MV-4-11 (cell line): ENCODE measurements around the gene RMND5A.
"Not testable (repeated sequence)": the region's sequence is repeated elsewhere in the genome, so short reads cannot be mapped to it uniquely, and the experiment has no call there.

Source experiments
- DNase-seq: peaks from one replicate; lab custom pipeline; 2025; lab: John Stamatoyannopoulos, UW

RMND5A gene

DNA sequence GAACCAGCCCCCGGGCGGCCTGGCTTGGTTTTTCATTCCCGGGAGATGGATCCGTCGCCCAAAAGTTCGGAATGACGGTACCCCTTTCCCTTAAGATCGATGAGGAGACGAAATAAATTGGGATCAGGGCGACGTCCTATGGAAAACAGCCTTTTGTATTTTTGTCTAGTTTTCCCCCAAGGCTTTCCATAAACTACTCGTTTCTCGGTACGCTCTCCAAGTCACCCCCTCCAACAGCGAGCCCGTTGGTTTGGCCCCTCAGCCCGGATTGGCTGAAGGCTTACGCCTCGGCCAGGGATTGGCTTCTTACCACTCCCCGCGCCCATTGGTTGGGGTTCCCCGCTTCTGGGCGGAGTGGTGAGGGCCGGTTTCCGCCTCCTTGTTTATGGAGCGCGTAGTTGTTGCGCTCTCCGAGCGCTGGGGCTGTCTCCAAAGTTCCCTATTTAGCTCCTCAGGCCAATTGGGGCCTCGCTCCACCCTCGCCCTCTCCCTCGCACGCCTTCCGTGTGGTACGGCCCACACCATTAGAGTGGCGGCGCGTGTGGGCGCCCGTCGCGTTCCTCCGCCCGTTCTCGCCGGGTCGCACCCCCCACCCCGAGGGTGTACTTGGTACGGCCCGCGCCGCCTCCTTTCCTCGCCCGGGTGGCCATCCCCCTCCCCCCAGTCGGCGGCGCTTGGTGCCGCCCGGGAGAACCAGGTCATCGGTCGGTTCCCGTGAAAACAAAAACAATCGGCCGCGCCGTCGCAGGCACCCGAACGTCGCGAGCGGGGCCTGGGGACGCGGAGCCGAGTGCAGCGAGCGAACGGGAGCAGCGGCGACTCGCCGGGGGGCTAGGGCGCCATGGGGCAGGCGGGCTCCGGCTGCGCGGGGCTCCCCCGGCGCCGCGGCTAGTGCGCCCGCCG is at the start of gene RMND5A:
Gene RMND5A, plus strand, starts transcription at position 655 of the 903 bp plus-strand sequence. CDS start 377 bp downstream, outside the sequence.
- not testable (repeated sequence) for DNase-seq

DNA sequence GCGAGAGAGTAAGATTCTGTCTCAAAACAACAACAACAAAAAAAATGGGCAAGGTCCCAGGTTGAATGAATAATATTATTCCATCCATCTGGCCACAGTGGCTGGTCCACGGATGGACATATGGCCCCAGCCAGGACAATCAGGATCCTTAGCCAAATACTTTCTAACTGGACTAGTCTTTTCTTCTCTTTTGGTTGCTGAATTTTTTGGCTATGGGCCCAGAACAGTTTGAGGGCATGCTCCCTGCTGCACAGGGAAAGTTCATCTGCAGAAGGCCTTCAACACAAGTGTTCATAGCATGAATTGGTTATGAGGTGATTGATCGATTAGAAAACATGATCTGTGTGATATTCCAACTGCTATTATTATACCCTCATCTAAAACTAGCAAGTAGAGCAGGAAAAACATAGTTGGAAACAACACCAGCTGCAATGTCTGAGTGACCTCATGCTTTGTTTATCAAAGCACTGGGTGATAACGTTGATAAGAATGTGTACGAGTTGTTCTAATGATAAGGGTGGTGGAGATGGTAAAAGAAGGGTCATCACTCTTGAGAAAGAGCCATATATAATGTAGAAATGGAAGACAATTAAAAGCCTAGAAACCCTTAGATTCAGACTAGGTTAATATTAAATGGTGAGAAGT is 48.6 kb upstream of the RMND5A start:
- DNase-seq = no peak

DNA sequence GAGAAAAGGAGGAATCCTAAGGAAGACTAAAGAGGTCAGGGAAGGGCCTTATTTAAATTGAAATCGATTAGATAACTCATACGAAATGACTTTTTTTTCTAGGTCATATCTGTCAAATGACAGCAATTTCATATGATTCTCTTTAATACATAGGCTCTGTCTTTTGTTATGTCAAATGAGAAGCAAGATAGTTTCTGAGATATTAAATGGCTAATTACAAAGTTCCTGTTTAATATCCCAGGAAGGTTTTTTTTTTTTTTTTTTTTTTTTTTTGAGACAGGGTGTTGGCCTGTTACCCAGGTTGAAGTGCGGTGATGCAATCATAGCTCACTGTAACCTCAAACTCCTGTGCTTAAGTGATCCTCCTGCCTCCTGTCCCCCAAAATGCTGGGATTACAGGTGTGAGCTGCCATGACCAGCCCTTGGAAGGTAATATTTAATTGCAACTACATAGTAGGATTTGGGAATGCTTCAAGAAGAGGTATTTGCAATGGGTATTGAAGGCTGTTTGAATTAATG is 48.0 kb upstream of the RMND5A start:
- no peak for DNase-seq

DNA sequence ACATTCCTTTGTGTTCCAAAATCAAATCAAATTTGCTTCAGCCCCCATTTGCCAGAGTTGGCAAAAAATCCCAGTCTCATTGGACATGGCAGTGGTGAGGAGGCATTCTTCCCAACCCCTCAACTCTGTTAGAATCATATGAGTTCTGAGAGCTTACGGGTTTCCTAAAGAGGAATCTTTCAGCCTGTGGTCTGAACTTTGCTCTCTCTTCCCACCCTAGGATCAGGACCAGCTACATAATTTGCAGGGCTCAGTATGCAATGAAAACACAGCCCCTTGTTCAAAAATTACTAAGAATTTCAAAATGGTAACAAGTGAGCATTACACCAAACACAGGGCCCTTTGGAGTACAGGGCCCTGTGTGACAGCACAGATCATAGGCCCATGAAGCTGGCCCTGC is 47.1 kb upstream of the RMND5A start:
- DNase-seq = no peak

GRCh38 chr2:86673986-86674670 is 46.0 kb upstream of the RMND5A start:
- no peak for DNase-seq

DNA sequence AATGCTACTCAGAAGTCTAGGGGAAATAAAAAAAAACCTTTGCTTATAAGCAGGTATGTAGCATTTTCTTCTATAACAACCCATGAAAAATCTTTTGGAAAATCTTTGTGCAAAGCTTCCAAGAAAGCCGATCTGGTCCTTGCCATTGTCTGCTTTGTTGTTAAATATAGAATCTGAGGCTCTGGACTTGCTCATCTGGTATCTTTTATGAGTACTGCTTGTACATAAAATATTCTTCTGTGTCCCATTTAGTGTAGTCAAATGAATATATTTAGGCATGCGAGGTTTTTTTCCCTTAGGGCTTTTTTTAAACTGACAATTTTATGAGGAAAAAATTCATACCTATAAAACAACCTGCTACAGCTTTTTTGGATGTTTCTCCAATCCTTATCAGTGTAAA is 45.0 kb upstream of the RMND5A start:
- no peak for DNase-seq

GRCh38 chr2:86675511-86676015 is 44.5 kb upstream of the RMND5A start:
- no peak for DNase-seq

- no peak for DNase-seq
Observed at GRCh38 chr2:86677816-86678215, 42.3 kb upstream of the RMND5A start.

GRCh38 chr2:86679036-86679435 is 41.1 kb upstream of the RMND5A start:
- DNase-seq = no peak

DNA sequence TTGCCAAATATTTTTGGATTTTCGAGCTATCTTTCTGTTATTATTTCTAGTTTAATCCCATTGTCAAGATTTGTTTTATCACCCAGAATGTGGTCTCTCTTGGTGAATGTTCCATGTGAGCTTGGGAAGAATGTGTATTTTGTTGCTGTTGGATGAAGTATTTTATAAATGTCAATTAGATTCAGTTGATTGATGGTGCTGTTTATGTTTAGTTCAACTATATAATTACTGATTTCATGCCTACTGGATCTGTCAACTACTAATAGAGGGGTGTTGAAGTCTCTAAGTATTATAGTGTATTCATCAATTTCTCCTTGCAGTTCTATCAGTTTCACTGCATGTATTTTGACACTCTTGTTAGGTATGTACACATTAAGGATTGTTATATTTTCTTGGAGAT is 34.7 kb upstream of the RMND5A start:
- DNase-seq = no peak

DNA sequence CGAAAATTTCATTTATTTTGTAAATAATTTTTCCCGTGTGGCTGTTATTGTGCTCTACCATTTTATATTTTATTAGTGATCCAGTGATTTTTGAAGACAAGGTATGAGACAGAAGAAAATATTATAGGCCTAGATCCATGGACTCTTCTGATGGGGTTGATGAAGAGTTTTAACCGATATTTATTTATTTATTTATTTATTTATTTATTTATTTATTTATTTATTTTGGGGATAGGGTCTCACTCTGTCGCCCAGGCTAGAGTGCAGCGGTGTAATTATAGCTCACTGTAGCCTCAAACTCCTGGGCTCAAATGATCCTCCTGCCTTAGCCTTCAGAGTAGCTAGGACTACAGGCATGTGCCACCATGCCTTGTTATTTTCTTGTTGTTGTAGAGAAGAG is 33.6 kb upstream of the RMND5A start:
- no peak for DNase-seq

GRCh38 chr2:86686905-86687304 is 33.2 kb upstream of the RMND5A start:
- DNase-seq = no peak

- DNase-seq = no peak
Observed at GRCh38 chr2:86695053-86695691, 24.9 kb upstream of the RMND5A start.

DNA sequence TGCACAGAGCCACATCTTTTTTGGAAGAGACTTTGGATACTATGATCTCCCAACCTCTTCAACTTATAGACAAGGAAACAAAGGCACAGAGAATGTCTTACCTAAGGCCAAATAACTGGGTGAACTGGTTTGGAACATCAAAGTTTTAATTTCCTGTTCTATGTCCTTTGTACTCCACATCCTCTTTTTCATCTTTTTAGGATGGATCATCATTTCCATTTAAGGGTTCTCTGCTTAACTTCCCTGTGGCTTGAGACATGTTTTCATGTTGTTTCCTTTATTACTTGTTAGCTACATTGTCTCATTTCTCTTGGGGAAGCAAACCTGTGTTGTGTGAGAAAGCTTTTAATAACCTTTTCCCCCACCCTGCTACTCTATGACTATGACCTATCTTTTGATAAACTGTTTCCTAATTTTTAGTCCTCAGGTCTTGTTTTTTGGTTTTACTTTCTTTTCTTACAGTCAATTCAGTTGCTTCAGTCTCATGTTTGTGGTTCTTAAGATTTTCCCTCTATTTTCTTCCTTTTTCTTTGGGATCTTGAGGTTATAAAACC is 22.5 kb upstream of the RMND5A start:
- peak; percentile 39 for DNase-seq

GRCh38 chr2:86700690-86701089 is 19.4 kb upstream of the RMND5A start:
- DNase-seq = no peak

DNA sequence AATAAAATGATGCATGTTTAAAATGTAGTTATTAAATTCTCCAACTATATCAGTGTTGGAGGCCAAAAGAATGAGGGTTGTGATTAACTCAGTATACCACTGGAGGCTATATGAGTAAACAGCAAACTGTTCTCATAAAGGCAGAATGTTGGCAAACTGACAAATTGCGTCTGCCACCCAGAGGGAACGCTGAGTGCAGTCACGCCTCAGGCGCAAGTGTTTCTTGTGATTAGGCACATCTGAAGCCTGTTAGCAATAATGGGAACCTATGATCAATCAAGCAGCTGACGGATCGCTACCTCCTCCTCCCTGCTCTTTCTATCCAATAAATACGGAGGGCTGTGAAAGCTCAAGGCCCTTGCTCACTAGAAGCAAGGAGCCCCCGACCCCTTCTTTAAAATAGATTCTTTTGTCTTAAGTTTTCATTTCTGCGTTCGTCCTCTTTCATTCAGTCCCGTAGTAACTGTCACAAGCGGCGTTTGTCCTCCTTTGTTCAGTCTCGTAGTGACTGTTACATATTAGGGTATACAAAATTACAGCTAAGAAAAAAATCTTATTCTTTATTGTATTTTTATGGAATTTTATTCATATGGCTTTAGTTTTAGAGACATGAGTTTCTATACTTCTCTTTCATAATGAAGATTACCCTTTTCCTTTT is 16.3 kb upstream of the RMND5A start:
- DNase-seq = no peak

DNA sequence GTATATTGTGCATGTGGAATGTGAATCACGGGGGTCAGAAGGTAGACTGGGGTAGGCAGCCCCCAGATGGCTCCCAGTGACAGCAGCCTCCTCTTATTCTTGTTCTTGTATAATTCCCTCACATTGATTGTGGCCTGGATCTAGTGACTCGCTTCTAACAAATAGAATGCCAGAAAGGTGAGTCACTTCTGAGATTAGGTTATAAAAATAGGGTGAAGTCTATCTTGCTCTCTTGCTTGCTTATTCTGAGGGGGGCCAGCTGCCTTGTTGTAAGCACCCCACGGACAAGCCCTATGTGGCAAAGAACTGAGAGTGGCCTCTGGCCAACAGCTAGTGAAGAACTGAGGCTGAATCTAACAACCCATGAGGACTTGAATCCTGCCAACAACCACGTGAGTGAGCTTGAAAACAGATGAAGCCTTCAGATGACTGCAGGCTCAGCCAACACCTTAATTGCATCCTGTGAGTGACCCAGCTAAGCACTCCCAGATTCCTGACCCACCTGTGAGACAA is 15.6 kb upstream of the RMND5A start:
- no peak for DNase-seq

DNA sequence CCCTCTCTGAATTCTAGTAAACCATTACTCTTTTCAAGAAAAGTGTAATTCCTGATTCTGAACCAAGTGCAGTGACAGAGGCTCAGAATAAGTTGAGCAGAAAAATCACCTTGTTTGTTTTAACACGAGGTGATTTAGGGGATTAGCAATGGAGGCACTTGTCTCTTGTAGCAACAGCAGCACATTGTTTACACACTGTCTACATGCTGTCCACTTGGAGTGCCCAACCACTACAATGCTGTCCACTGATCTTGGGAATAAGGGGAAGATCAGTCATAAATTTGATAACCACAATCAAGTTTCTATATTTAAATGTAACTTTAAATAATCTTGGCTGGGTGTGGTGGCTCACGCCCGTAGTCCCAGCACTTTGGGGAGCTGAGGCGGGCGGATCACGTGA is 13.9 kb upstream of the RMND5A start:
- no peak for DNase-seq

GRCh38 chr2:86706935-86707334 is 13.2 kb upstream of the RMND5A start:
- no peak for DNase-seq

- not testable (repeated sequence) for DNase-seq
Observed at GRCh38 chr2:86708126-86708525, 12.0 kb upstream of the RMND5A start.
